GM10266 (cell line): ENCODE data around the gene GNB1L.

Experiments used
- DNase-seq: peaks from one replicate; pipeline ENCODE4 v3.0.0; 2012; ENCODE audit errors: extremely low spot score
- TF ChIP-seq, protein P1 (sequence below): IDR thresholded peaks from 2 replicates; pipeline ENCODE4 v1.5.1; 2012; ENCODE audit warnings: mild to moderate bottlenecking, low read depth; ENCODE audit not compliant: control insufficient read depth, insufficient read depth; ENCODE audit errors: missing control alignments

GNB1L gene

DNA sequence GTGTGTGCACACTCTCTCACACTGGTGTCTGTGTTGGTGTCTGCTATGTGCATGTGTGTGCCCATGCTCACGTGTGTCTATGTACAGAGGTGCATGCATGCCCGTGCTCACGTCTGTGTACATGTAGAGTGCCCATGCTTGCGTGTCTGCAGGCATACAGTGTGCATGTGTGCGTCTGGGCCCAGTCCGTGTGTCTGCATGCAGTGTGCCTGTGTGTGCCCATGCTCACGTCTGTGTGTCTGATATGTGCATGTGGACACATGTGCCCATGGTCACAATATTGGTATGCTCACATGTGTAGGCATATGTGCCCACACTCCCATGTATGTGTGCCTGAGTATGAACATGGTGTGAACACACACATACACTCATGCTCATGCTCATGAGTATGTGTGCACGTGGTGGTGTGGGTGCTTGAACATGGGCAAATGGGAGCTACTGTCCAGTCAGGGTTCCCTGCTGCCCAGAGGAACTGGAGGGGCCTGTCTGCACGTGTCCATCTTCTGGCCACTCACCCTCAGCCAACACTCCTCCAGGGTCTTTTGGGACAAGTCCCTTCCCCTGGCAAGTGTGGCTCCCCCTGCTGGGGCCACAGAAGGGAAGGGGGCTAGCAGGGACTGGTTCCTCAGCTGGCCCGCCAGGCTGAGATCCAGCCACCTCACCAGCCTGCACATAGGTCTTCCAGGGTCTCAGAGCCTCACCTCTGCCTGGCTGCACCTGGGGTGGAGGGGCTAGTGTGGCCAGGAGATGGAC, 101.4 kb downstream of the GNB1L start:
- TF ChIP-seq, protein P1, sequence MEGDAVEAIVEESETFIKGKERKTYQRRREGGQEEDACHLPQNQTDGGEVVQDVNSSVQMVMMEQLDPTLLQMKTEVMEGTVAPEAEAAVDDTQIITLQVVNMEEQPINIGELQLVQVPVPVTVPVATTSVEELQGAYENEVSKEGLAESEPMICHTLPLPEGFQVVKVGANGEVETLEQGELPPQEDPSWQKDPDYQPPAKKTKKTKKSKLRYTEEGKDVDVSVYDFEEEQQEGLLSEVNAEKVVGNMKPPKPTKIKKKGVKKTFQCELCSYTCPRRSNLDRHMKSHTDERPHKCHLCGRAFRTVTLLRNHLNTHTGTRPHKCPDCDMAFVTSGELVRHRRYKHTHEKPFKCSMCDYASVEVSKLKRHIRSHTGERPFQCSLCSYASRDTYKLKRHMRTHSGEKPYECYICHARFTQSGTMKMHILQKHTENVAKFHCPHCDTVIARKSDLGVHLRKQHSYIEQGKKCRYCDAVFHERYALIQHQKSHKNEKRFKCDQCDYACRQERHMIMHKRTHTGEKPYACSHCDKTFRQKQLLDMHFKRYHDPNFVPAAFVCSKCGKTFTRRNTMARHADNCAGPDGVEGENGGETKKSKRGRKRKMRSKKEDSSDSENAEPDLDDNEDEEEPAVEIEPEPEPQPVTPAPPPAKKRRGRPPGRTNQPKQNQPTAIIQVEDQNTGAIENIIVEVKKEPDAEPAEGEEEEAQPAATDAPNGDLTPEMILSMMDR: no peak
- no peak for DNase-seq

- TF ChIP-seq, protein P1: no peak
- DNase-seq: no peak
These were observed 103.0 kb downstream of the GNB1L start for GRCh38 chr22:19751497-19752245.

DNA sequence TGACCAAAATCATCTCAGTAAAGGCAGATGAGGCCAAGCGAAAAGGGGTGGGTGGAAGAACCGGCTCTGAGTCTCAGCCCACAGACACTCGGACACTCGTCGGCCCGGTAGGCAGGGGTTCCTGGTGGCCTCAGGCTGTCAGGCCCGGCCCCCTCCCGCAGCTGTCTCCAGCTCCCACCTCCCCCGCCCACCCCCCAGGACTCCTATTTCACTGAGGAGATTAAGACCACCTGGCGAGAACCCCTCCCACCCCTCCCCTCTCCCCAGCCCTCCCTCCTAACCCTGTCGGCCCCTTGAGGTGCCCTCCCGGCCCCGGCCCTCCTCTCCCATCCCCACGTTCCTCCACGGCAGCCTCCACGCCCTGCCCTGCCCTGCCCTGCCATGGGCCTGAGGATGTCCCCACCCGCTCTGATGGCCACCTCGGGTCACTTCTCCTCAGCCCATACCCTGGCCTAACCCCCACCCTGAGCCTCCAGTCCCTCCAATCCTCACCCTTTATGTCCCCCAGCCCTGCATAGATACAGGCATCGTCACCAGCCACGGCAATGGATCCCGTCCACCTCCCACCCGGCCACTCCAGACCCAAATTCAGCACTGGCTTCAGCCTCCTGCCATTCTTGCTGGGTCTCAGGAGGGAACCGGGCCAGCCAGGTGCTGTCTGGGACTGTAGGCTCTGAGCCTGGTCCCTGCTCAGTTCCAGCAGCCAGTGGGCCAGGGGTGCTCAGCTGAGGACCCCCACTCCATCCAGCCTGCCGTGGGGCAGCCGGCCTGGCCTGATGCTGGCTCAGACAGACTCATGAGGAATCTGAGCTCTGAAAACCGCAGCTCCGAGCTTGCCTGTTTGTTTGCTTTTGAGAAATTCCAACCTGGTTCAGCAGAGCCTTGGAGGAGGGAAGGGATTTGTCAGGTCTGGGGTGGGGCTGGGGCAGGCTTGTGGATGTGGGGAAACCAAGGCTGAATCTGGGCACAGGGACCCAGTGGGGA, 103.9 kb downstream of the GNB1L start:
- DNase-seq: no peak
- TF ChIP-seq, protein P1: no peak

- TF ChIP-seq, protein P1: no peak
- no peak for DNase-seq
These were observed 104.8 kb downstream of the GNB1L start for GRCh38 chr22:19749876-19750275.

DNA sequence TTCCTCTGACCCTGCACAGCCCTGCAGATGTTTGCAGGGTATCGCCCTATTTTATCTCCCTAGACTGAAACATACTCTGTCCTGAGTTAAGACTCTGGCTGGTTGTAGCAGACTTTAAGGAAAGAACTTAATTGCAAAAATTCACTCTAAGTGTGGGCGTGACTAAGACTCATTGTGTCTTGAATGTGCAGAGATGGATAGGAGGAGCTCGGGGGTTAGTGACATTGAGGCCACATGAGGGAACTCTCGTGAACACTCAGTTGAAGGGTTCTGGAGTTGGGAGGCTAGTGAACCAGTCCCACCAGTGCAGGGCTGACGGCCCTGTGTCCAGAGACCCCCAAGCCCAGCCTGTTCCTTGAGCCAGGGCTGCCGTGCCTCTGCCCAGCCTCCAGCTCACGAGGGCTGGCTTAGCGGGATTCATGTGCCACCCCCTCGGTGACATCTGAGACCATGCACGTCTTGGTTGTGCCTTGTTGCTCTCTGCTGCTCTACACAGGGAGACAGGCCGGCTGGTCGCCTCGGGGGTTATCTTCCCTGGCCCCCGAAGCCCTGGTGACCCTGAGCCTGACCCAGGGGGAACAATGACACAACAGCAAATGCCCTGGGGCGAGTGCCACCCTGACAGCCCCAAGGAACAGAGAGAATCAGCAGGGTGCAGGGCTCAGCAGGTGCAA, 105.5 kb downstream of the GNB1L start:
- TF ChIP-seq, protein P1: no peak
- DNase-seq: no peak

- no peak for DNase-seq
- TF ChIP-seq, protein P1: no peak
These were observed 106.5 kb downstream of the GNB1L start for GRCh38 chr22:19748139-19748538.
